K562 (cell line): ENCODE data around the gene SLC3A2. TPM values are rescaled to one million over a fixed set of nuclear protein-coding genes. Genes with fewer than 3 reads are reported as not detected.

Experiments used
- ATAC-seq: fragments of 200-7000 bp; cut with Tn5 transposase; 3 replicates; pipeline ENCODE4 v1.9.1; 2020; ENCODE audit warnings: moderate library complexity
- BruUV-seq: library from RNA; stranded (reverse); fragments of 400-500 nt; replicated peaks from 2 replicates; lab custom pipeline; 2021; lab: Mats Ljungman, UMichigan
- CTCF ChIA-PET: fragments of 300-600 bp; formaldehyde crosslinking; extraction: SDS; loops from one replicate; lab custom pipeline; 2021; ENCODE audit warnings: low intra/inter-chr PET ratio; lab: Yijun Ruan, JAX
- POLR2A ChIA-PET: fragments of 300-600, 350-650 bp; sonication (Branson Sonifier 250); formaldehyde crosslinking; extraction: SDS; loops from one replicate; lab custom pipeline; 2021; ENCODE audit warnings: antibody characterized with exemption, inconsistent platforms; lab: Yijun Ruan, JAX
- DNase-seq, 4 experiments: peaks; one replicate each; pipeline versions ENCODE4 v3.0.0 to v3.0.0-alpha.2; 2011 to 2018; ENCODE audit warnings: low spot score in 3 of 4, mixed read lengths in 3 of 4; ENCODE audit errors: extremely low read depth in 1 of 4
- FAIRE-seq: peaks from 2 replicates; lab custom pipeline; 2011; peaks lifted over from hg19 to GRCh38; lab: Jason Lieb, UNC
- H2AFZ ChIP-seq: 2 replicates; pipeline ENCODE4 v1.6.0; 2011; ENCODE audit warnings: low read depth, low read length, control low read depth, inconsistent platforms
- H3K27ac ChIP-seq: fragments of 200-600 bp; 3 replicates; pipeline ENCODE4 v1.8.0; 2011; ENCODE audit warnings: low read depth, mild to moderate bottlenecking, control low read depth, inconsistent platforms, low read length, moderate library complexity, mixed read lengths; ENCODE audit errors: extremely low read depth
- H3K27me3 ChIP-seq, 2 experiments: fragments of 300-600 bp in 1 of 2; 2 replicates in 1 of 2; 3 replicates in 1 of 2; pipeline versions ENCODE4 v1.6.0 to v1.8.0; 2011; ENCODE audit warnings: inconsistent platforms in 2 of 2, low read length in 2 of 2, mild to moderate bottlenecking in 1 of 2, mixed read lengths in 1 of 2, moderate library complexity in 1 of 2; ENCODE audit not compliant: control insufficient read depth in 2 of 2, insufficient read depth in 2 of 2
- H3K36me3 ChIP-seq: fragments of 300-600 bp; 3 replicates; pipeline ENCODE4 v1.8.0; 2011; ENCODE audit warnings: mild to moderate bottlenecking, low read length, inconsistent platforms; ENCODE audit not compliant: control insufficient read depth, insufficient read depth
- H3K4me1 ChIP-seq, 2 experiments: fragments of 200-600 bp in 1 of 2; replicated peaks in 1 of 2; 2 replicates in 1 of 2; 3 replicates in 1 of 2; pipeline versions ENCODE4 v1.5.1 to v1.8.0; 2011; ENCODE audit warnings: inconsistent platforms in 2 of 2, low read length in 2 of 2, mild to moderate bottlenecking in 1 of 2, mixed read lengths in 1 of 2, moderate library complexity in 1 of 2; ENCODE audit not compliant: control insufficient read depth in 2 of 2, insufficient read depth in 2 of 2
- H3K4me2 ChIP-seq: 2 replicates; pipeline ENCODE4 v1.6.1; 2011; ENCODE audit warnings: low read length, control low read depth, inconsistent platforms, mixed read lengths; ENCODE audit not compliant: insufficient read depth
- H3K4me3 ChIP-seq: fragments of 200-600 bp; sonication (generic), shearing (Covaris generic); 2 replicates; pipeline ENCODE4 v1.5.1; 2016; ENCODE audit warnings: control low read depth, inconsistent platforms
- H3K79me2 ChIP-seq: fragments of 200-600 bp; 3 replicates; pipeline ENCODE4 v1.8.0; 2011; ENCODE audit warnings: low read length, inconsistent platforms; ENCODE audit not compliant: control insufficient read depth, insufficient read depth
- H3K9ac ChIP-seq, 2 experiments: 2 replicates each; pipeline versions ENCODE4 v1.6.0 to v1.6.1; 2011; ENCODE audit warnings: low read depth in 2 of 2, low read length in 2 of 2, control low read depth in 1 of 2, inconsistent platforms in 1 of 2, mild to moderate bottlenecking in 1 of 2, mixed read lengths in 1 of 2; ENCODE audit not compliant: insufficient read depth in 1 of 2
- H3K9me1 ChIP-seq: one replicate; pipeline ENCODE4 v1.6.0; 2011; ENCODE audit warnings: inconsistent platforms, mild to moderate bottlenecking, low read length, moderate library complexity; ENCODE audit not compliant: control insufficient read depth, insufficient read depth
- H3K9me3 ChIP-seq: replicated peaks from 2 replicates; pipeline ENCODE4 v1.5.1; 2011; ENCODE audit warnings: low read depth, low read length, inconsistent platforms; ENCODE audit not compliant: control insufficient read depth, insufficient read depth
- H4K20me1 ChIP-seq: replicated peaks from 2 replicates; pipeline ENCODE4 v1.6.1; 2011; ENCODE audit warnings: low read length, inconsistent platforms, mixed read lengths; ENCODE audit not compliant: control insufficient read depth, insufficient read depth
- EGR1 ChIP-seq: fragments of 450-650 bp; conservative IDR thresholded peaks from 2 replicates; pipeline ENCODE4 v1.6.1; 2017; ENCODE audit warnings: mild to moderate bottlenecking
- KDM1A ChIP-seq, 2 experiments: fragments of 450-650 bp; IDR thresholded peaks; 2 replicates each; pipeline ENCODE4 v1.6.1; 2016; ENCODE audit warnings: mild to moderate bottlenecking in 2 of 2
- RBM25 ChIP-seq: fragments of 200-400 bp; formaldehyde crosslinking; IDR thresholded peaks from 2 replicates; pipeline ENCODE4 v1.6.1; 2018; ENCODE audit warnings: low read length, low read depth, moderate library complexity; ENCODE audit not compliant: severe bottlenecking
- ZNF121 ChIP-seq: sonication (generic); formaldehyde crosslinking; conservative IDR thresholded peaks from 2 replicates; pipeline ENCODE4 v1.8.0; 2022; ENCODE audit warnings: missing genetic modification reagents
- ZNF175 ChIP-seq: fragments of 200-800 bp; sonication (Bioruptor generic); IDR thresholded peaks from 2 replicates; pipeline ENCODE4 v1.6.1; 2016; ENCODE audit warnings: low read depth, mild to moderate bottlenecking, missing genetic modification characterization, missing compliant biosample characterization
- WGBS: fragments of 100-300 bp; shearing (Covaris generic); methylation state at CpG from one replicate; pipeline ENCODE4 v1.1.6; 2016; ENCODE audit warnings: low coverage, mixed read lengths; ENCODE audit not compliant: insufficient coverage; ENCODE audit errors: missing lambda C conversion rate; 5-methylcytosine and 5-hydroxymethylcytosine counted together
- in situ Hi-C: fragments of 300-500 bp; cut with MboI; formaldehyde crosslinking; loops from 4 replicates; pipeline ENCODE4 v1.15.0; 2018; ENCODE audit warnings: inconsistent platforms, mixed read lengths
- intact Hi-C: fragments of 100-400 bp; cut with micrococcal nuclease; formaldehyde crosslinking; loops from 2 replicates; pipeline ENCODE4 v1.14.2; 2022
- polyA plus RNA-seq, 8 experiments: library from polyadenylated mRNA; depleted of rRNA in 4 of 8; stranded (reverse) in 5 of 8; unstranded in 3 of 8; fragments of >200 nt; fragmentation: Nextera tagmentation in 2 of 8; fragmentation: Illumina TruSeq in 1 of 8; extraction: Ambion mirVana in 2 of 8; extraction: Trizol in 1 of 8; gene quantifications; 2 replicates each; pipeline versions ENCODE4 v1.2.1 to v1.2.3, GENCODE V29; 2011 to 2014; ENCODE audit warnings: inconsistent platforms in 1 of 8, missing spikeins in 1 of 8
- total RNA-seq, 7 experiments: library from RNA; depleted of rRNA in 6 of 7; stranded (reverse); fragments of >200 nt in 6 of 7; fragmentation: Illumina TruSeq in 2 of 7; extraction: Trizol in 2 of 7; gene quantifications; 2 replicates each; pipeline versions ENCODE4 v1.2.1 to v1.2.3, GENCODE V29; 2011 to 2021; ENCODE audit warnings: low replicate concordance in 1 of 7

The SLC3A2 gene
- total and polyA plus RNA-seq, 9 of the 15 experiments (the other 6 are each of a cell fraction or from before 2014, with no cell fraction given) = 20.0 to 296 (median 214) TPM

GRCh38 chr11:62879235-62879978 lies 1.3 kb upstream of the SLC3A2 start:
- TF ChIP-seq ZNF175 (CRISPR knock-in tag) (no peak), EGR1 (no peak), ZNF121 (CRISPR knock-in tag) (peak; percentile 96), RBM25 (peak; percentile 66), KDM1A (IDR thresholded peaks at IDR 0.05) (0 out of 4 replicates have a peak, but pooled peaks of 1 of the 2 experiments have one; percentile 29)
- H3K9me3 ChIP-seq = no peaks in the 10 kb centered on the region
- intact Hi-C loops (no loop called here), in situ Hi-C loops (no loop called here)
- no TSS peak for BruUV-seq
- H3K27ac ChIP-seq = peak overlapping the region; percentile 95; the same call in 2 of the 3 replicates
- peak overlapping the region; percentile 100; a peak in 3 of 4 replicates for H3K9ac ChIP-seq
- H3K27me3 ChIP-seq = no peaks in the 10 kb centered on the region
- FAIRE-seq (no peak), DNase-seq (no peak), ATAC-seq (no peak)
- H3K4me1 ChIP-seq = peaks cover 48% of the 10 kb centered on the region in 2 experiments
- peaks cover 29% of the 10 kb centered on the region for H4K20me1 ChIP-seq
- ChIA-PET POLR2A (interaction anchor here (0.7 to 13.1 kb wide), 11 partner anchors 10 to 126 kb away, joined by 3 to 180 read pairs (median 6); partner anchors contain the start of genes TMEM179B, WDR74 and ZBTB3), CTCF (no interaction called here)
- peaks cover 83% of the 10 kb centered on the region for H3K36me3 ChIP-seq
- H3K9me1 ChIP-seq = peaks cover 2% of the 10 kb centered on the region
- H2AFZ ChIP-seq = no peak overlapping the region
- WGBS = 74% methylated on average over 6 of the region's 7 CpGs
- H3K79me2 ChIP-seq = peaks cover 90% of the 10 kb centered on the region
- H3K4me3 ChIP-seq = peak overlapping the region; percentile 56; the same call in 1 of the 2 replicates
- H3K4me2 ChIP-seq = peak overlapping the region; percentile 100
